Stimulated activated CD8-positive, alpha-beta memory T cell treated with anti-CD3 and anti-CD28 coated beads, Interleukin-2, amount 100 ng/mL, for 48 hours (primary cell): ENCODE data around the gene FRMD6.

Experiments
- DNase-seq, 2 donors: peaks; one replicate each; pipeline ENCODE4 v3.0.0-alpha.2; 2020; ENCODE audit warnings: low read depth in 2 of 2

The FRMD6 gene

DNA sequence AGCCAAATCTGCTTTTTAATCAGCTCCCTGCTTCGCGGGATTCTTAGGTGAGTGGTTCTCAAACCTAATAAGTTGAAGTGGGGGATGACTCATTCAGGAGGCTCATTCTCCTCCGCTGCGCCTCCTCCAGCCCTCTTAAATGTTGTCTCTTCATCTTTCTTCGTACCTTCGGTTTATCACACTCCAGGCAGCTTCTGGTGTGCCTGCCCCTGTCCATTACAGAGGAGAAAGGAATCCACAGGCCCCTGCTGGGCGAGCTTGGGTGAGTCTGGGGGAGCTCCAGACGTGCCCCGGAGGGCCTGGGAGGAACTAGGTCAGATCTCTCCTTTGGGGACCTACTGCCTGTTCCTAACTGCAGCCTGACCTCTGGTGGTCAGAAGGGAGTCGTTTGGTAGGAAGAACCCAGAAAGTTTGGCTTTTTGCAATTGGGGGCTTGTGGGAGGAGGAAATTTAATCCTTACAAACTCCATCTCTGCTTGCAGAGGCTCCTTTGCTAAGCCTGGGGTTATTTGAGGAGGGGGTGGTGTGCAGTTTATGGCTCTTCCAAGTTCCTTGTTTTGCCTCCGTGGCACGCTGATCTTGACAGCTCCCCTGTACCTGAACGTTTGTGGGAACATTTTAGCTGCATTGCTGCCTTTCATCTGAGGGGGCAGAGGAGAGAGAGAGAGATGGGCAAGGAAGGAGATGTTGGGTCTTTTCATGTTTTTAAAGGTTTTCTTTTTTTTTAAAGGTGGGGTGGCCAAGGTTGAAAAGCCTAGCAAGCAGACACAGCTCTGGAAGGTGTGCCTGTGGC is 124.6 kb downstream of the FRMD6 start:
- DNase-seq, result peak in 1 of 2 donors; percentile 14

DNA sequence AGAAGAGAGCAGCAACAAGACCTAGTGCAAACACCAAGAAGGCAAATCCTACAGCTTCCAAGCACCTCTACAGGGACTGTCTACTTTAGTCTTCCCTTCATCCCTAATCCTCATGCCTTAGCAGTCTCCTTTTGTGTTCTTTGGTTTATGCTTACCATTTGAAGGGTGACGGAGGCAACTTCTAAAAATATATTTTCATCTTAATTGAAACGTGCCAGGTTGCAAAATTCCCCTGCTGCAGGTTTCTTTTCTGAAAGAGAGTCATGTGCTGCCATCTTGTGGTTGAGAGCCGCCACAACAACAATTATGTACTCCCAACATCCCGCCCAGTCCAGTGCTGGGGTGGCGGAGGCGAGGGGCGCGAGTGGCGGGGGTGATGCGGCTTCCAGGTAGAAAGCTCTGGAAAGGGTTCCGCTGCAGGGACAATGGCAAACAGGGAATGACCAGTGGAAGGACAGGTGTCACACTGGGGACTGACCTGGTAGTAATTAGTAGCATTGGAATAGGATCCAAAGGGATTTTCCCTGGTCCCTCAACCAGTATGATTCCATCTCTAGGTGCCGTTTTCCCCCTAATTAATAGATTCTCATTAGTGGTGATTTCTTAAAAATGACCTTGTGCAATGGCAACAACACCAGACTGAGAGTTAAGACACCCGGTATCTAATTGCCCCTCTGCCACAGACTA is 128.4 kb downstream of the FRMD6 start:
- peak; percentile 41 to 62 for DNase-seq
